HG03521 (cell line): ENCODE results near the gene IKZF3.
A peak's percentile ranks its signal among the peaks of the same experiment; 100 is the strongest.
"Not testable (repeated sequence)": the region's sequence is repeated elsewhere in the genome, so short reads cannot be mapped to it uniquely, and the experiment has no call there.

Experiments
- ATAC-seq: cut with Tn5 transposase; IDR thresholded peaks from one replicate; pipeline ENCODE4 v1.9.1; 2021; ENCODE audit warnings: mild to moderate bottlenecking, moderate library complexity; ENCODE audit not compliant: unreplicated experiment

Gene IKZF3

DNA sequence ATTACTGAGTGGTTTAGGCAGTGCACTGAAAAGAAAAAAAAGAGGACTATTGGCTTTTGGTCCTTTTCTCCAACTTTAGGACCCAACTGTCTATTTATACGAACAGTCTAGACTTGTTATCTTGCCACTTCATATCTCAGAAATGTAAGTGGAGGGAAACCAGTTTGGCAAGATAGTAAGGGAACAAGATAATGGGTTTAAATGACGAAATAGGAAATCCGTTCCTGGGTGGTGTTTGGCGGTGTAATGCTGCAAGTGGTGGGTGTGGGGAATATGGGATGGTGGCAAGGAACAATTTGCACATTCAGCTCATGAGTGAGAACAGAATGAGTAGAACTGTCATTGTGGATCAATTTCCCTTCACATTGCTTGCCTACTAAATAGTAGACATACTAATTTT, 81.6 kb downstream of the IKZF3 start:
- ATAC-seq, result no peak

DNA sequence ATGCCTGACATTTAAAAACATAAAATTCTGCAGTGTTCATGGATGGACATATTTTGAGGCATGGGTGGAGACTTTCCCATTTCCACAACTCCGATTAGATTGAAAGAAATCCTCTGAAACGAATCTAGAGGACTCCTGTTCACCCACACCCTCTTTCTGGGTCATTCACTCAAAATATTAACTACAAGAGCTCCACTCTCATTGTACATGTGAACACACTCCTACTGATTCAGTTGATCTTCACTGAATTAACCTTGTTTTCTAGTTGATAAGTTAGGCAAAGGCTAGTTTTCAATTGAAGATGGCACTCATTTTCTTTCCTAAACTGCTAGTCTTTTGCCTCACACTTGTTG, 82.3 kb downstream of the IKZF3 start:
- no peak for ATAC-seq

GRCh38 chr17:39781031-39781860, 82.9 kb downstream of the IKZF3 start:
- no peak for ATAC-seq

- ATAC-seq, result peak; percentile 54
Measured at GRCh38 chr17:39777534-39778365, 86.4 kb downstream of the IKZF3 start.

DNA sequence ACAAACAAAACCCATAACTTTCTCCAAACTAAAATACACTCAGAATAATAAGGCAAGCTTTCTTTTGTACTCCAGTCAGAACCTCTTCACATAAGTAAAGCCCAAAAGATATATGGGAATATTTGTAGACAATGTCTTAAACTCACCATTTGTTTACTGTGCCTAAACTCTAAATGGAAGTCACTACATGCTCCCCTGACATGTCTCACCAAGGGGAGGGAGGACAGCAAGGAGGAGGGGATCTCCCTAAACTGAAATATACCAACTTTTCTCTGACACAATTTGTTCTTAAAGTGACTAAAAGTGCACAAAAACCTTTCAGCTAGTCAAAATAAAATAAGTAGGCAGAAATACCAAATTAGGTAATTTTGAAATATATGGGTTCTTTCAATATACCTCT, 87.9 kb downstream of the IKZF3 start:
- no peak for ATAC-seq

DNA sequence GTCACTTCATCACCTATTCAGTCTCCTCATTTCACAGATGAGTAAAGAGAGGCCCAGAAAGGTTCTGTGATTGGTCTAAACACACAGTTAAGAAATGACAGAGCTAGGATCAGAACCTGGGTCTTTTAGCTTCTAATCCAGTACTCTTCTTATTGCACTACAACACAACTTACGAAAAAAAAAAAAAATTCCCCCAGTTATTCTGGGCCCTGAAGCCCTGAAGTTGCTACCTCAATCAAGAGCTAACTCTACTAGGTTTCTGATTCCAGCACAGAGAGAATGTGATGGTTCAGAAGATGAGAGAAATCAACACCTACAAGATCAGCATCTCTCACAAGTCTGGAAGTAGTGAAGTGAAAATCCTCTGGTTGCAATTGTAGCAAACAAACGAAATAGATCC, 89.1 kb downstream of the IKZF3 start:
- no peak for ATAC-seq

DNA sequence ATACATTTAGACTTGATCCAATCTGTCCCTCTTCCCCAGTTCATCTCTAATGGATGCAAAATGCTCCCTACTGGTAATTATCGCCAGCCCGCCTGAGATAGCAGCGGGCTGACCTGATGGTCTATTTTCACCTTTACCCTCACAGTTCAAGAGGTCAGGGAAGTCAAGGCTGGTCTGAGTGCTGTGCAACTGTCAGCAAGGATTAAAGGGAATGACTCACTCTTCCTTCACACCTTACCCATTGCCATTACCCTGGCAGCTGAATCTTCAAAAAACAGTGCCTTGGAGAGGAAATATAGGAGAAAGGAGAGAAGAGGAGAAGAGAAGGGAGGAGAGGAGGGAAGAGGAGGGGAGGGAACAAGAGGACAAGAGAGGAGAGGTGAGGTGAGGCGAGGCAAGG, 90.1 kb downstream of the IKZF3 start:
- no peak for ATAC-seq

DNA sequence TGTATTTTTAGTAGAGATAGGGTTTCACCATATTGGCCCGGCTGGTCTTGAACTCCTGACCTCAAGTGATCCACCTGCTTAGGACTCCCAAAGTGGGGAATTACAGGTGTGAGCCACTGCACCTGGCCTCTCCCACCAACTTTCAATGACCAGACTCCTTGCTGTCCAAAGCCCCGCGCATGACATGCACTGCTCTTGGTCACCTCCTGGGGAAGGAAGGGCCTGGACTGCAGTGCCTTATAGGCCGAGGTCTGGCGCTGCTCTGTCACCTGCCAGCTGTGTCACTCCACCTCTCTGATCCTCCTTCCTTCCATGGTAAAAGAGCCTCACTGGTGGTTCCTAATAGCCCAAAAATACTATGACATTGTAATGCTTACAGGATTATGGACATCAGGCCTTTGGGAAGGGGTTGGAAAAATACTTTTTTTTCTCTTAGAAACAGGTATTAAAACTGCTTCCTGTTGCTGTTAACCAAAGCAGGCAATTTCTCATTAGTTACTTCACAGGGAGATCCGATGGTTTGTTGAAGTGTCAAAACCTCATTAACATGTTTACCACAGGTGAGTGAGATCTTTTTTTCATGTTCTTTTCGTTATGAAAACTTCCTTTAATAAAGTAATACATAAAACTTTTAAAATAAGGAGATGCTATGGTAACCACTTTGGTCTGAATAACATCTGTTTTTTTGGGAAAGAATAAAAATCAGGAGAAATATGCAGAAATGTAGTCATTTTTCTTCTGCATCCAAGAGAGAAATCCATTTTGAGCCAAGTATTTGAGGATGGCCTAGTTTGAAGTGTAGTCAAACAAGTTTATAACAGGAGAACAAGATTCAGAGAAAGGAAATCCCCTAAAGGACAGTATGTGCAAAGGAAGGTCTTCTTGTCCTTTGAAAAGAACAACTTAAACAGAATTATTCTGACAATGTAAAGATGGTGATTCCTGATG, 90.9 kb downstream of the IKZF3 start:
- ATAC-seq, result no peak

DNA sequence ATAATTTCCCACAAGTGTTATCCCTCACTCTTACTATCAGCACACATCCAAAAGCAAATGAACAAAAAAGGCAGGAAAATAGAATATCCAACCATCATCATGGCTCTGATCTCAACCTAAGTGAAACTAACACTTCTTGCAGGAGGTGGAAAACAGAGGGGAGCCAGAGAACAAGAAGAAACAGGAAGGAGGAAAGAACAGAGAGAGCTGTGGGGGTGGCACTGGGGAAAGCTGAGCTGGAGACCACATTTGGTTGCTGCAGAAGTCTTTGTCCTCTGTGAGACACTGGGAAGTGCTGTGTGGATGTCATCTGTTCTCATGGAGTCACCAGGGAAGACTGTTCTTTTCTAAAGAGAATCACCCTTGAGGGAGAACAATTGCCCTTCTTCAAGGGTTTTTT, 91.7 kb downstream of the IKZF3 start:
- ATAC-seq, result no peak

DNA sequence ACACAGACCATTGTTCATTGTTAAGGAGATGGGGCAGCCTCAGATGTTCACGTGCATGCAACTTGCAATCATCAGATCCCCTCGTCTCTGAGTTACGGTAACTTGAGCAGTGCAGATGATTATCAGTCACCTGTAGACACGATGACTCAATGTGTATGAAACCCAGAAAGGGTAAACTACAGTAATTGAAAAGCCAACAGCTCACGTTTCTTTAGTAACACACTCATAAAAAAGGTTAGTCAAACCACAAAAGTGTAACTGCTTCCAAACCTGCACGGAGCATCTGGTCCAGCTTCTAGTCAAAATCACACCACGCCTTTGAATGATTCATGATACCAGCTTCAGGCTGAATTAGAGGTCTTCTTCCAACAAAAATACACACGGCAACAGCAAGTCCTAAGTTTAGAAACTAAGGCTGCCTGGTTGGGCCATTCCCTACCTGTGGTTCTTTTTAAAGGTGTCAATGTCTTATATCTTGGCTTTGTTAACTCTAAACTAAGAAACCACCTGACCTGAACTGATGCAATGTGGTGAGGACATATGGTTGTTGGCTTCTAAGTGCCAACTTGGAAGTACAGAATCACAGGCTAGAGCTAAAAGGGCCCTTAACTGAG, 94.0 kb downstream of the IKZF3 start:
- ATAC-seq, result peak; percentile 37

GRCh38 chr17:39767147-39767546, 97.0 kb downstream of the IKZF3 start:
- no peak for ATAC-seq

DNA sequence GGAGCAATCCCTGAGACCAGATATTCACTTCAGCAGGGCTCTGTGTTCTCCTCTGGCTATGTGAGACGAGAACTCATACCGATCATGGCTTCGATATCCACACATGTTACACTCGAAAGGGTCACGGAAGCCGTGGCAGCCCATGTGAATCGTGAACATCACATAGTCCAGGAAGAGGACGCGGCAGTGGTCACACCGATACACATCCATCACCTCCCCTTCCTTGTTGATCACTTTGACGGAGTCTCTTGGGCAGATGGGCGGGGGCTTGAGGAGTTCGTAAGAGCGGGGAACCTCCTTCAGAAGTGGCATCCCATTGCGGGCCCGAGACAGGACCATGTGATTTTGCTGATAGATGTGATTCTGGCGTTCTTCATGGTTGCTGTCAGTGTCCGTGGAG, 98.3 kb downstream of the IKZF3 start:
- ATAC-seq, result no peak

DNA sequence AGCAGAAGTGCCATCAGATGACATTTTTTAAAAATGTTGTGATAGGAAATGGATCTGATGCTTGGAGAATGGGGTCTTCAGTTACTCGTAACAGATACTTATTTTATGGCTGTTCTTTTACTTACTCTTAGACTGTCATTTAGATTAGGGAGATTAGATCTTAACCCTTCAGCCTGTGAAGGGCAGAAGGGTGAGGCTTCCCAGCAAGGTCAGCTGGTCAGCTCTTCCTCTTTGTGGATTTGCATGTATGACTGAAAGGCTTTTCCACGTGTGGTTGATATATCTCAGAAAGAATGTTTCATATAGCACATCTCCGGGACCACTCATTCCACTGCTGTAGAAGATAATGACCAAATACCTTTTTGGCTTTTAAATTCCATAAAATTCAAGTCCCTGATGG, 98.9 kb downstream of the IKZF3 start:
- no peak for ATAC-seq

- not testable (repeated sequence) for ATAC-seq
Measured at GRCh38 chr17:39764171-39764570, 99.9 kb downstream of the IKZF3 start.

- no peak for ATAC-seq
Measured at GRCh38 chr17:39763051-39763820, 100.9 kb downstream of the IKZF3 start.

GRCh38 chr17:39761861-39762496, 102.1 kb downstream of the IKZF3 start:
- no peak for ATAC-seq

DNA sequence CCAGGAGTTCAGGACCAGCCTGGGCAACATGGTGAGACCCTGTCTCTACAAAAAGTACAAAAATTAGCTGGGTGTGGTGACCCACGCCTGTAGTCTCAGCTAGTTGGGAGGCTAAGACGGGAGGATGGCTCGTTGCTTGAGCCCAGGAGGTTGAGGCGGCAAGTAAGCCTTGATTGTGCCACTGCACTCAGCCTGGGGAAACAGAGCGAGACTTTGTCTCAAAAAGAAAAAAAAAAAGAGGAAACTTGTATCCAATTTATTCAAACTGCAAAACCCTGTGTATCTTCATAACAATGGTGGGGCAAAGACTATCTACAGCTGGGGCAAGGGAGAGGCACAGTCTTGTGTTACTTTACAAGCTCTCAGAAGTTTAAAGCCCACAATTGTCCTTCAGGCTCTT, 104.9 kb downstream of the IKZF3 start:
- ATAC-seq, result no peak

DNA sequence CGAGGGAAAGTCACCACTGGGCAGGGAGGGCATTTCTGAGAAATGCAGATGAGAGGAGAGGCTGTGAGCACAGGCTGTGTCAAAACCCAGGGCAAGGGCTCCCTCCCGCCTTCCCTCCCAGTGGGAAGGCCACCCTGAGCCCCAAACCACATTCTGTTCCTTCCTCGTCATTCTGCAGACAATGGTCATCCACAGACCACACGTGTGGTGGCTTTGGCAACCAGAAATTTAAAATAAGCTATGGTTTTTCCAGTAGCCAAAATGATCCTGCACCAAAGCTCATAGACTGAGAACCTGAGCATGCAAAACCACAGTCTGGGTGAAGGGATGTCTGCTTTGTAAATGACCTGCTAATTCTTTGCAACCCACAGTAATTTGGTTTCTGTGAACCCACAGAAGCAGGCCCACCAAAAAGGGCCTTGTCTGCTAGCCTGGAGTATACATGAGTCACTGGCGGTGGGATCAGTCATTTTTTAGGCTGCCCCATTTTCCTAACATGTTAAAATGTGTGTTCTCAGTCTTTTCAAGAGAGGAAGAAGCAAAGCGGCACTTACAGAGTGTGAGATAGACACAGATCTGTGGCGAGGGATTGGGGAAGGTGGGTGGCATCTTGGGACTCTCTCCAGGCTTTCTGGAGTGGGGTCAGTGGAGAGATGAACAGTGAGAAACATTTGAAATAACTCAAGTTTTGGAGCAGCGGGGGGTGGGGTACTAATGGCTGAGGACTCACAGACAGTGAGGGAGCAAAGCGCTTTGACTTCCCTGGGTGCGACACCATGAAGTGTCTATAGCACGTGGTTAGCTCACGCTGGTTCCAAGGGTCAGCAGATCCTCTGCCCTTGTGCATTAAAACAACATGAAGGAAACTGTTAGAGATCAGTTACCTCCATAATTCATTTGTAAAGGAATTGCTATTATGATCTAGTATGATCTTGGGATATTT, 105.9 kb downstream of the IKZF3 start:
- ATAC-seq, result no peak
